ENCODE data around the gene NOL9.
"Not testable (repeated sequence)": the region's sequence is repeated elsewhere in the genome, so short reads cannot be mapped to it uniquely, and the experiment has no call there.

Gene NOL9

GRCh38 chr1:6572653-6573383, 18.5 kb upstream of the NOL9 start:
- DNase-seq (ENCODE audit: low spot score) = no peak

- no peak for DNase-seq (ENCODE audit: low spot score)
Observed at GRCh38 chr1:6570987-6571386, 16.7 kb upstream of the NOL9 start.

GRCh38 chr1:6570100-6570499, 15.8 kb upstream of the NOL9 start:
- no peak for DNase-seq (ENCODE audit: low spot score)

GRCh38 chr1:6569033-6569432, 14.7 kb upstream of the NOL9 start:
- DNase-seq (ENCODE audit: low spot score) = no peak

- no peak for DNase-seq (ENCODE audit: low spot score)
Observed at GRCh38 chr1:6560267-6560666, 6.0 kb upstream of the NOL9 start.

GRCh38 chr1:6559161-6559560, 4.8 kb upstream of the NOL9 start:
- DNase-seq (ENCODE audit: low spot score) = not testable (repeated sequence)

GRCh38 chr1:6557597-6557996, 3.3 kb upstream of the NOL9 start:
- no peak for DNase-seq (ENCODE audit: low spot score)

GRCh38 chr1:6554907-6555778, 830 bp upstream of the NOL9 start, which contains the start of gene TAS1R1:
Gene TAS1R1 (plus strand): TSS chr1:6555307. CDS start chr1:6555374, 67 bp downstream.
- DNase-seq (ENCODE audit: low spot score) = peak; percentile 55

GRCh38 chr1:6547301-6547700, 7.0 kb downstream of the NOL9 start:
- no peak for DNase-seq (ENCODE audit: low spot score)

- DNase-seq (ENCODE audit: low spot score) = no peak
Observed at GRCh38 chr1:6546326-6546725, 8.0 kb downstream of the NOL9 start.

GRCh38 chr1:6545276-6546112, 8.8 kb downstream of the NOL9 start:
- DNase-seq (ENCODE audit: low spot score) = no peak

GRCh38 chr1:6544831-6545230, 9.5 kb downstream of the NOL9 start:
- DNase-seq (ENCODE audit: low spot score) = peak; percentile 40

- DNase-seq (ENCODE audit: low spot score) = peak; percentile 20
Observed at GRCh38 chr1:6538956-6539355, 15.4 kb downstream of the NOL9 start.

- no peak for DNase-seq (ENCODE audit: low spot score)
Observed at GRCh38 chr1:6536291-6536690, 18.0 kb downstream of the NOL9 start.

- DNase-seq (ENCODE audit: low spot score) = no peak
Observed at GRCh38 chr1:6535214-6535613, 19.1 kb downstream of the NOL9 start.

- no peak for DNase-seq (ENCODE audit: low spot score)
Observed at GRCh38 chr1:6534248-6534822, 20.0 kb downstream of the NOL9 start.

GRCh38 chr1:6531996-6532395, 22.3 kb downstream of the NOL9 start:
- DNase-seq (ENCODE audit: low spot score) = no peak

- no peak for DNase-seq (ENCODE audit: low spot score)
Observed at GRCh38 chr1:6530504-6531160, 23.7 kb downstream of the NOL9 start.

- no peak for DNase-seq (ENCODE audit: low spot score)
Observed at GRCh38 chr1:6528492-6528891, 25.8 kb downstream of the NOL9 start.

- no peak for DNase-seq (ENCODE audit: low spot score)
Observed at GRCh38 chr1:6526316-6526715, 28.0 kb downstream of the NOL9 start.

GRCh38 chr1:6523566-6523965, 30.7 kb downstream of the NOL9 start:
- peak; percentile 72 for DNase-seq (ENCODE audit: low spot score)

Data from GM03348 (cell line).